GM19324 (cell line): ENCODE data around the gene PCYT1B.
"Not testable (repeated sequence)": the region's sequence is repeated elsewhere in the genome, so short reads cannot be mapped to it uniquely, and the experiment has no call there.

Experiments used
- ATAC-seq: cut with Tn5 transposase; IDR thresholded peaks from one replicate; pipeline ENCODE4 v1.9.1; 2021; ENCODE audit warnings: mild to moderate bottlenecking, moderate library complexity; ENCODE audit not compliant: unreplicated experiment, low FRiP score

The PCYT1B gene

DNA sequence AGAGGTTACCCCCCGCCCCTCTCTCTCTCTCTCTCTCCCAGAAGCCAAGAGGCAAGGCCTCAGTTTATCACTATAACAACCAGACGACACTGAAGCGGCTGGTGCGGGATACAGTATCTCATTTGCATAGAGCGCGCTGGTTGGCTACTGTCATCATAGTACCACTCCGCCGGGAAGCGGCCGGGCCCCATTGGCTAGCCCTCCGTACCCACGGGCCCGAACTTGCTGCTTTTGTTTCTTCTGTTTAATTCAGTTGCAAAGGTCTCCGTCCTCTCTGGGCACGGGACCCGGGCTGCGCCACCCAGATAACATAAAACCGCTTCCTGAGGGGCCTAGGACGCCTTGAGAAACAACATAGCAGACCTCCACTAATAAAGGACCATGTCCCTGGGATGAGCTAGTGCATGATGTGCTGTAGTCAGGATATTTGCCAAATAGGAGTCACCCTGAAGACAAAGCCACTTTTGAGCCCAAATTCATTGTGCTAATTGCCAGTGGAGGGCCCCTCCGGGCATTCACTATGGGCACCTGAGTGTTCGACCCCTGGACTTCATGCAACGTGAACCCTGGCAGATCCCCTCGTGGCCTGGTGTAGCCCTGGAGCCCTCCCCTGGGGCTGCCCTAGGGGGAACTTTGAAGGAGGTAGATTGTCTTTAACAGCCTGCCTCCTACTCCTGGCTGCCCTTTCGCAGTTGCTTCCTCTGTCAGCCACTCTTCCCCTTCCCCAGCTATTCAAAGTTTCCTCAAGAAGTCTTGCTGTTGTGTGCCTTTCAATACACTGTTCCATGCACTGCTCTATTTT lies at the start of gene PCYT1B:
Gene PCYT1B (minus strand): TSS at position 91 of the 802 bp plus-strand sequence. CDS start 242 bp downstream, outside the sequence.
- no peak for ATAC-seq

DNA sequence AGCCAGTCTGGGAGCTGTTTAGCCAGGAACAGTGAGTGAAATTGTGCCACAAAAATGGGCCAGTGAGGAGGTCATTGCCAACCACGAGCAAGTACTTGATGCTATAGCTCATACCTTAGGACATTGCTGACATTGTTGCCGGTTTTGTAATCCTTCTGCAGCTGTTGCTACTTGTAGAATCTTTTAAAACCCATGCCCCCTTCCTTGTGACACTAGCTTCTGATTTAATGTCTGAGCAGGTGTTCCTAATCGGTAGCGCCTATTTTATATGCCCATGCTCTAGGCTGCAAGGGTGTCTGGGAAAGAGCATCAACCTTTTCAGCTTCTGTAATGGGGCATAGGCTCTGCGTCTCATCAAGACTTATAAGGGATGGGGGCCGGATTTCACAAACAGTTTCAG lies 49.1 kb upstream of the PCYT1B start:
- ATAC-seq, result no peak

DNA sequence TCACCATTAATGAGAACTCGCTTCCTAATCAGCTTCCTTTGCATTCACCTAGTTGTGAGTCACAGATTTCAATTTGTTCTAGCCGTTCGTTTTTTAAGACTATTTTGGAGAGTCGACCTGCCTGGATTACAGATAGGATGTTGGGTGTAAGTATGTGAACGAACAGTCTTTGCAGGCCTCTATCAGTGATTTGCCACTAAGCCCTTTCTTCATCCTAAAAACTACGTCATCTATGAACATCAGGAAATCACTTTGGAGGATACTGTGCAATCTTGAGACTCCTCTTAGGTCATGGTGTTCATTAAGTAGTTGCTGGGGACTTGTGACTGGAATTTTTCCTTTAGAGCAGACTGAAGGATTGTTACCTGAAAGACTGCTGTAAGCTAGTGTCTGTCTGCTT lies 47.7 kb upstream of the PCYT1B start:
- no peak for ATAC-seq

DNA sequence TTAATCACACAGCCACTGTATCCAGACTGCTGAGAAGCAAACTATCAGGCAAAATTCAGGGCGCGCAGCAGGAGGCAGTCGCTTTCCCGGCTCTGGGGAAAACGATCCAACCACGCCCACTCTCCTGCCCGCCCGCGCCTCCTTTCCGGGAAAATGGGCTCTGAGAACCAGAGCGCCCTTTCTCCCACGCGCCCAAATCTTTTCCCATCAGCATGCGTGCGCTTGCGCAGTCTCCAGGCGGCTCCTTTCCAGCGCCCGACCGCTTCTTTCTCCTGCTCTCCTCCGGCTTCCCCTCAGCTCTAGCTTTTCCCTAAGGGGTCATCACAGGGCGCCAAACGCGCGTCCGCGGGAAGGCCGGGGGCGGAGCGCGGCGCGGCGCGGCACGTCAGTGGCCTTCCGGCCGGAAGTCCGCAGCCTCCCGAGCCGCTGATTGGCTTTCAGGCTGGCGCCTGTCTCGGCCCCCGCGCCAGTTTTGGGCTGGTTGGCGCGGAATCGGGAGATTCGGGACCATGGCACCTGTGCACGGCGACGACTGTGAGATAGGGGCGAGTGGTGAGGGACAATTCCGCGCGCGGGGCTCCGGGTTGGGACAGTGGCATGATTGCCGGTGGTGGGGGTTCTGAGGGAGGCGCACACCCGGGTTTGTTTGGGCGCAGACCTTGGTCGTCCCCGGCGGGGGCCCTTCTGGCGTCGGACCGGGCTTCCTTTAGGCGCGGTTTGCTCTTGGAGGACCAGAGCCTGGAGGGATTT lies 46.5 kb upstream of the PCYT1B start, which contains the start of gene POLA1:
Gene POLA1 (plus strand): TSS at position 466 of the 750 bp plus-strand sequence. CDS start 44 bp downstream, at position 510.
- peak; percentile 96 for ATAC-seq

DNA sequence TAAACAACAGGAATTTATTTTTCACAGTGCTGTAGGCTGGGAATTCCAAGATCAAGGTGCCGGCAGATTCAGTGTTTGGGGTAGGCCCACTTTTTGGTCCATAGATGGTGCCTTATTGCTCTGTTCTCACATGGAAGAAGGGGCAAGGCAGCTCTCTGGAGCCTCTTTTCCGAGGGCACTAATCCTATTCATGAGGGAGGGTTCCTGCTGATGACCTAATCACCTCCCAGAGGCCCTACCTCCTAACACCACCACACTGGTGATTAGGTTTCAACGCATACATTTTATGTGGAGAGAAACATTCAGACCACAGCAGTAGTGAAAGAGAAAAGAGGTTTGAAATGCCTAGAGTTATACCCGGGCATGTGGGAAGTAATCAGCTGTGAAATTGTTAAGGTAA lies 45.2 kb upstream of the PCYT1B start:
- ATAC-seq, result no peak

DNA sequence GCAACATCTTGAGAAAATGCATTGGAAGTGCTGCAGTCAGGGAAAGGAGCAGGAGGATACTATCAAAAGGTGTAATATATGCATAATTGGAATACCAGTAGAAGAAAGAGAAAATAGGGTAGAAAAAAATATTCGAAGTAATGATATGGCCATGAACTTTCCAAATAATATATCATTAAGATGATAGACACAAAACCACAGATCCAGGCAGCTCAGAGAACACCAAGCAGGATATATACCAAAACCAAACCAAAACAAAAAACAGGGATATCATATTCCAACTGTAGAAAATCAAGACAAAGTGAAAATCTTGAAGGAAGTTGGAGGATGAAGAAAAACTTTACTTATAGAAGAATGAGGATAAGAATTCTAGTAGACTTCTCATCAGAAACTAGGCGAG lies 36.9 kb upstream of the PCYT1B start:
- no peak for ATAC-seq

DNA sequence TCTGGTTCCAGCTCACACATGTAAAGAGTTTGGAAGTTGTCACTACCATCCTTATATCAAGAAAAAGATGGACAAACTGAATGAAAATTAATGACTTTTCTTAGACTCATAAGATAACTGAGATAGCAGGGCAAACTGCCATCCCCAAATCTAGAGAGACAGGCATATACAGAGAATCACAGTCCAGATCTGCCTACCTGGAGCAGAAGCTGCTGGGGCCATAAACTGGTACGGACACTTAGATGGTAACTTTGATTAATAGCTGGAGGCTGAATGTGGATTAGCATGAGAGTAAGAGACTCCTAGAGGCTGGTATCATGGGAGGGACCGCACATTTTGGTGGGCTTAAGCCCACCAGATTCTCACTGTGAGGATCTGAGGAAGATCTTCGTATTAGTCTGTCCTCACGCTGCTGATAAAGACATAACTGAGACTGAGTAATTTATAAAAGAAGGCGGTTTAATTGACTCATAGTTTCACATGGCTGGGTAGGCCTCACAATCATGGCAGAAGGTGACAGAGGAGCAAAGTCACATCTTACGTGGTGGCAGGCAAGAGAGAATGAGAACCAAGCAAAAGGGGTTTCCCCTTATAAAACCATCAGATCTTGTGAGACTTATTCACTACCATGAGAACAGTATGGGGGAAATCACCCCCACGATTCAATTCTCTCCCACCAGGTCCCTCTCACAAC lies 35.7 kb upstream of the PCYT1B start:
- no peak for ATAC-seq

DNA sequence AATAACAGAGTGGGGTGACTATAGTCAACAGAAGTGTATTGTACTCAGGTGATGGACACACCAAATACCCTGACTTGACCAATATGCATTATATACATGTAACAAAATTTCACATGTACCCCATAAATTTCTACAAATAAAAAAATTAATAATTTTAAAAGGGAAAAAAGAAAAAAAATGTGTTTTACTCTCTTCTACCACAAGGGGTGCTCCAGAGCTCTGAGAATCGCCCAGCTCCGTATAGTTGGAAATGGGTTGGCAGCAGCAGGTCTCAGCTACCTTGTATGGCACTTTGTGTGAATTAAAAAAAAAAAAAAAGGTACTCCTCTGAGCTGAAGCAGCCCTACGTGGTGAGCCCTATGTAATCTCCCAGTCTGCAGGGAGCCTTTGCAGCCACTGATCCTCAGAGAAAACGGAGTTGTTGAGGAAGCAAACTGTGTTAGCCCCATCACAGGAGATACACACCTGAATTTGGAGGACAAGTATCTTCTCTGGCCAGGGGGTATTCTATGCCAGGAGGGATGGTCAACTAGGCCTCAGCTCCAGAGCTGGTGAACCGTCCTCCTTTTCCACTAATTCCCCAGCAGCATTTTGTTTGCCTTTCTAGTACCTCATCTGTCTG lies 29.4 kb upstream of the PCYT1B start:
- no peak for ATAC-seq

DNA sequence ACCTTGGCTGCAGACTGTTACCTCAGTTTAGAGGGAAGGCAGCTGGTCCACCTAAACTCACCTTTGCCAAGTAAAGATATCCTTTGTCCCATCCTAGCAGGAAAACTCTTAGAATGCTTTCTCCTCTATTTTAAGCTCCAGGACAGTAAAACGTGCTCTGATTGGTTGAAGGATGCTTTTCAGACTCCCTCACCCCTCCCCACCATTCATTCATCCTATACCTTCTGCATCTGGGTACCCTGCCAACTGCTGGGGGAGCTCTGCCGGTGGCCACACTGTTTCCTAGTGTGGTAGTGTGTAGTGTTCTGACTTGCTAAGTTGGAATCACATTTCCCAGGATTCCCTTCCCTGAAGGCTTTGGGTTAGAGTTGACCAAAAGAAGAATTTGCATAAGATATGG lies 26.3 kb upstream of the PCYT1B start:
- ATAC-seq, result no peak

DNA sequence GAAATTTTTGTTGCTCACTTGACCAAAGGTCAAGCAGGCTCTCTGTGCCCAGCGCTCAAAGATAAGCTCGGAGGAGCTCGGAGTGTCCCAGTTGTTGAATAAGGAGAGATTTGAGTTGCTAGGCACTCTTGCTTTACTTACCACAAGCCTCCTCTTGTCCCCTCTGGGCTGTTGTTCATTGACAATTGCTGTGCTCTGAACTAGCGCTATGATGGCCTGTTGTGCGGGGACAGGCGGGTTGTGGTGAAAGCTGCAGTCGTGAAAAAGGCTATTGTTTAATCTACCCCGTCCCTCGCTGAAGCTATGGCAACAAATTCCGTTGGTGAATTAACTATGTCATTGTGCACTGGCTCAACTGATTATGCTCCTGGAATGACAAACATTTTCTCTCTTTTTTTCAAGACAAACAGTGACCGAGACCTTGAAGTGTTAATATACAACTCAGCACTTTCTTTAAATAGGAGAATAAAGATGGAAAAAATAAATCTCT lies 25.6 kb upstream of the PCYT1B start:
- ATAC-seq, result no peak

DNA sequence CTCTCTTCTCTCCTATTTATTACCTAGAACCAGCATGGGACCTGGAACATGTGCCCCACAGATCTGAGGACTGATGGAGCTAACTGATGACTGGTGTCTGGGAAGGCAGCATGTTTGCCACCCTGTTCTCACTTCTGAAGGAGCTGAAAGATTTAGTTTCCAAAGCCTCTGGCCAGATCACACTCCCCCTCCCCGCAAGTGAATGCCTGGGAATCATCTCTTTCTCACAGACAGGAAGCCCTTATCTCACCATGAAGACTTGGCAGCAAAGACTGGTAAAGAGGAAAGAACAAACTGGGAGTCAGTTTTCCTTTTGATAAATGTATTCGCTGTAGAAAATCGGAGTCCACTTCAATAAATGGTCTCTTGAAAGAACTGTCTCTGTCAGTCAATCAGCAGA lies 21.0 kb upstream of the PCYT1B start:
- ATAC-seq, result no peak

DNA sequence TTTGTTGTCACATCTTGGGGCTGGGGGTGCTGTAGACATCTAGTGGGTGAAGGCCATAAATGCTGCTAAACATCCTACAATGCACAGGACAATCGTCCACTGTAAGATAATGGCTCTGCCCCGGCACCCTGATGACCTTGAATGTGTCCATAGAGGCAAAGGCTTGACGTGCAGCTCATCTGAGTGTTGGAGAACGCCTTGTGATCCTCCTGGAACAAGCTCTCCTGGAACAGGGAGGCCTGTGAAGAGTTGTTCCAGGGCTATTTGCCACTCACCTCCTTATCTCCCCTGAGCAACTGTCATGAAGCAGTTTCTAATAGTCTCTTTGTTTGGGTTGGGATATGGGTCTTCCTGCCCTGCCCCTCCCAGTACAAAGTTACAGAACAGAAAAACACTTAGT lies 15.2 kb upstream of the PCYT1B start:
- ATAC-seq, result no peak

DNA sequence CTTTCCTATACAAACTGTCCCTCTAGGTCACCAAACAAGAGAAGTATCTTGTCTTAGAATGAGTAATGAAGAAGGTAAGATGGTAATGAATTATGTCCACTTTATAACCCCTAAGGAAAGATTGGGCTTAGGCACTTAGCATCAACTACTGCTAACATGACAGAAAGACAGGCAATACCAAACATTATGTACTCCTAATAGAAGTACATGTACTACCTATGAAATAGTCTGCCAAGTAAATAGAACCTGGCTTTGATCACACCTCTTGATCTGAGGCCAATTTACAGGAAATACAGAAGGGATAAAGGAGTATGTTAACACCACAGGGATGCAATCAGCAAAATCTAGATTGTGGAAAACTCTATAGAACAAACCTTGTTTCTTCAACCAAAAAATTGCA lies 14.1 kb upstream of the PCYT1B start:
- no peak for ATAC-seq

DNA sequence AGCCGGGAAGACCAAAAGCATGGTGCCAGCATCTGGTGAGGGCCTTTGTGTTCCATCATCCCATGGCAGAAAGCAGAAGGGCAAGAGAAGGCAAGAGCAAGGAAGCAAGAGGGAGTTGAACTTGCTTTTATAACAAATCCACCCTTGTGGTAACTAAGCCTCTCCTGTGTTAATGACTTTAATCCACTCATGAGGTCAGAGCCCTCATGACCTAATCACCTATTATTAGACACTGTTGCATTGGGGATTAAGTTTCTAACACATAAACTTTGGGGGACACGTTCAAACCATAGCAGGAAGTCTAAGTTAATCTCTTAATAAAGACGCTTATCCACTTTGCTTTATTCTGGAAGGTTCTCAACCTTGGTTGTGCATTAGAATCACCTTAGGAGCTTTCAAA lies 12.5 kb upstream of the PCYT1B start:
- ATAC-seq, result no peak

DNA sequence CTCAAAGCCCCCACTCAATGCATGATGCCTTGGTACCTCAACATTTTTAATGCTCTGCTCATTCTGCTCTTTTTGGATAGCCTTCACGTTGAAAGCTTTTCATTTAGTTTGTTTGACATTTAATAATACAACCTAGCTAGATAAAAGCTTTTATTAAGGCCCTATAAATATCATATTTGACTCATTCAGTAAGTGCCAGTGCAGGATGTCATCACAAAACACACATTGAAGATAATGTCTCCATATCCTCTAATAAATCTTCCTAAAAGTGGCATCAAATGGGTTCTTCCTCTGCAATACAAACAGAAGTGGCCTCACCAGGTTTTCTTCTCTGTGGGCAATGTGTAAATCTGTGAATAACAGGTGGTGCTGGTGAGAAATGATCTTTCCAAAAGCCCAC lies 12.0 kb upstream of the PCYT1B start:
- ATAC-seq, result no peak

DNA sequence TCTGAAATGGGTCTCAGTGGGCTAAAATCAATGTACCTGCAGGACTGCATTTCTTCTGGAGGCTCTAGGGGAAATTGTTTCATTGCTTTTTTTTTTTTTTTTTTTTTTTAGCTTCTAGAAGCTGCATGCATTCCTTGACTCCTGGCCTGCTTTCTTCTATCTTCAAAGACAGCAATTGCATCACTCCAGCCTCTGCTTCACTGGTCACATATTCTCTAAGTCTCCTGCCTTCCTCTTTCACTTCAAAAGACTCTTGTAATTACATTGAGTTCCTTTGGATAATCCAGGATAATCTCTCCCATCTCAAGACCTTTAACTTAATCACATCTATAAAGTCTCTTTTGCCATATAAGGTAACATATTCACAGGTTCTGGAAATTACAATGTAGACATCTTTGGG lies 11.3 kb upstream of the PCYT1B start:
- ATAC-seq, result no peak

DNA sequence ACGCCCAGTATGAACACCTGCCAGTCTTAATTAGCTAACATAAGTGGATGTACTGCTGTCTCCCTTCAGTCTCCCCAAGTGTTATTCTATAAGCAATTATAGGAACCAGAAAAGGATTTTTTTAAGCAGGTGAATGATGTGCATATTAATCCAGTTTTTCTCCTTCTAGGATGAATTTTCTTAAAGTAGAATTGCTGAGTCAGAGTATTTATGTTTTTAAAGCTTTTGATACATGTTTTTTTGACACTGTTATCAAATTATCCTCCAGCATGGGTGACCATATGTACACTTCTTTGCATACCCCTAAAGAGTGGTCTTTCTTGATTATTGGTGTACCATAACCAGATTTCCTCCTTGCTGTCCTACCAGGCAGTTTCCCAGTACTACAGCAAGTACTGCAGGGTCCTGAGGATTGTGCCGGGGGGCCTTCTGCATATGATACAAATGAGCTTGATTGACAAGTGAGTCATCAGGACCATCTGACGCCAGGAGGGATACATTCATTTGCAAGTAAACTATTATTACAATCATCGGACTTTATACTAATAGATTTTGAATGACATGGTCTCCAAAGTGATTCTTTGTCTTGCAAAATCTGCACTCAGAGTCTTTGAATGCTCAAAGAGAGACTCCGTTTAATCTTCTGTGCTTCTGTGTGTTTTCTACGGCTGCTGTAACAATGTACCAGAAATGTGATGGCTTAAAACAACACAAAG lies 10.7 kb upstream of the PCYT1B start:
- ATAC-seq, result no peak

DNA sequence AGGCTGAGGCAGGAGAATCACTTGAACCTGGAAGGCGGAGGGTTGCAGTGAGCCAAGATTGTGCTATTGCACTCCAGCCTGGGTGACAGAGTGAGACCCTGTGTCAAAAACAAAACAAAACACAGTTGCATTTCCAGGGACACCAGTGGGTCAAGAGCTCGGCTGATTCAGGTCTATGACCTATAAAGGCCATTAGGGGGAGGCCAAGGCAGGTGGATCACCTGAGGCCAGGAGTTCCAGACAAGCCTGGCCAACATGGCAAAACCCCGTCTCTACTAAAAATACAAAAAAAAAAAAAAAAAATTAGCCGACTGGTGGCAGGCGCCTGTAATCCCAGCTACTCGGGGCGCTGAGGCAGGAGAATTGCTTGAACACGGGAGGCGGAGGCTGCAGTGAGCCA lies 8.5 kb upstream of the PCYT1B start:
- ATAC-seq, result not testable (repeated sequence)

DNA sequence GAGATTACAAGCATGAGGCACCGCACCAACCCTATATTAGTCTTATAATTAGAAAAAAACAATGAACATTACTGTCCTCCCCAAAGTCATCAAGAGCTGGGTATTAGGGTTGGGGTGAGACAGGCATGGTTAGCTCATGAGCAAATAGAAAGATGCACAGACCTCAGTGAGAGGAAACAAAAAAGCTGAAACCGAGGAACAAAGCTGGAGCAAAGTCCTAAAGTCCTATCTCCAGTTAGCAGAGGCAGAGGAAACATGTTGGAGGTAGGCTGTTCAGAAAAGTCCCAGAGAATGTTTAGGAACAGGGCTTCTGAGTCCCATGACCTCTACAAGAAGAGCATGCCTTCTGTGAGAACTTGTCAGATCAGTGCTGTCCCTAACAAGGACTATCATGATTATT lies 4.6 kb upstream of the PCYT1B start:
- ATAC-seq, result no peak

DNA sequence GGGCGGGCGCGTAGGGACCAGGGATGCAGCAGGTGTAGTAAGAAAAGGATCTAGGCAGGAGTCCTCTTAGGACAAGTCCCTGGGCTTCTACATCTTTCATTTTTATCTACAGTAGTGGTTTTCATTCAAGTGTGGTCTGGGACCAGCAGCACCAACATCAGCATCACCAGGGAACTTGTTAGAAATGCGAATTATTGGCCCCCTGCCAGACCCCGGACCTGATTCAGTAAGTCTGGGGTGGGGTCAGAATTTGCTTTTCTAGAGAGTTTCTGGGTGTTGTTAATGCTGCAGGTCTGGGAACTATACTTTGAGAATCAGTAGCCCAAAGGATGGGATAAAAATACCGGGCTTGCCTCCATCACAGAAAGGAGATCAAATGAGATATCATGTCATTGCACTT lies 1.3 kb upstream of the PCYT1B start:
- ATAC-seq, result no peak
